ENCODE data around the gene ZNF727.
A peak's percentile ranks its signal among the peaks of the same experiment; 100 is the strongest.
"Not testable (repeated sequence)": the region's sequence is repeated elsewhere in the genome, so short reads cannot be mapped to it uniquely, and the experiment has no call there.

Gene ZNF727

DNA sequence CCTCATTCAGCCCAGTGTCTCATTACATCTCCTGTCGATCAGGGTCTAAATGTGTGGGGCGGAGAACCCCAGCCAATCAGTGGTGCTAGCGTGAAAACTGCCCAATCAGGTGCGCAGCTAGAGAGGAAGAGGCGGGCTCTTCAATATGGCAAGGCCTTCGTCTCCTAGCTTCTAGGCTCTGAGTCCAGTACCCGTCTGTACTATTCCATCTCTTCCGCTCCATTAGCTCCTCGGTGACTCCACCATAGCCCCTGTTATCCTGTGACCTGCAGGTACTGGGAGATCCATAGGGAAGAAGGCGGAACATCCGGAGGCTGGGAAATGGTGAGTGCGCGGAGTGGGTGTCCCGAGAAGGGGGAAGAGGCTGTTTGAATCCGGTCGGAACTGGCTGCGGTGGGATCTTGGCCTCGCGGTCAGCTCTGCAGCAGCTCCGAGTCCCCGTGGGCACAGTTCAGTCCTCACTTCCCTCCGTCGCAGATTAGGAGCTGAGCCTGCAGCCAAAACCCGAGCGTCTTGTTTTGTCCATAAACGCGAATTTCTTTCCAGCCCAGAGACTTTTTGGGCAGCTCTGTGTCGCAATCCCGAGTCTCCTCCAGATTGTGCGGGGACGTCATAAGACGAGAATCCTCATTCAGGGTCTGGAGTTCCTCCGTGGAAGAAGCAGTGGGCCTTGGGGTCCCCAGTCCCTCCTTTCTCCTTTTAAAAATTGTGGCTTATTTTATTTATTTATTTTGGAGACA, at the start of gene ZNF727:
Gene ZNF727, plus strand, starts transcription at position 134 of the 740 bp plus-strand sequence. Its CDS starts 188 bp downstream, at position 322.
- no peak for DNase-seq (ENCODE audit: low read depth in 2 of 2)
- TF ChIP-seq, protein P1, sequence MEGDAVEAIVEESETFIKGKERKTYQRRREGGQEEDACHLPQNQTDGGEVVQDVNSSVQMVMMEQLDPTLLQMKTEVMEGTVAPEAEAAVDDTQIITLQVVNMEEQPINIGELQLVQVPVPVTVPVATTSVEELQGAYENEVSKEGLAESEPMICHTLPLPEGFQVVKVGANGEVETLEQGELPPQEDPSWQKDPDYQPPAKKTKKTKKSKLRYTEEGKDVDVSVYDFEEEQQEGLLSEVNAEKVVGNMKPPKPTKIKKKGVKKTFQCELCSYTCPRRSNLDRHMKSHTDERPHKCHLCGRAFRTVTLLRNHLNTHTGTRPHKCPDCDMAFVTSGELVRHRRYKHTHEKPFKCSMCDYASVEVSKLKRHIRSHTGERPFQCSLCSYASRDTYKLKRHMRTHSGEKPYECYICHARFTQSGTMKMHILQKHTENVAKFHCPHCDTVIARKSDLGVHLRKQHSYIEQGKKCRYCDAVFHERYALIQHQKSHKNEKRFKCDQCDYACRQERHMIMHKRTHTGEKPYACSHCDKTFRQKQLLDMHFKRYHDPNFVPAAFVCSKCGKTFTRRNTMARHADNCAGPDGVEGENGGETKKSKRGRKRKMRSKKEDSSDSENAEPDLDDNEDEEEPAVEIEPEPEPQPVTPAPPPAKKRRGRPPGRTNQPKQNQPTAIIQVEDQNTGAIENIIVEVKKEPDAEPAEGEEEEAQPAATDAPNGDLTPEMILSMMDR (IDR thresholded peaks at IDR 0.05; ENCODE audit: low read depth, low read length): no peak
- H3K4me3 ChIP-seq (replicated peaks in 1 of 2; ENCODE audit: low read depth in 2 of 2, low read length in 2 of 2): no peak within 1 kb of the TSS

DNA sequence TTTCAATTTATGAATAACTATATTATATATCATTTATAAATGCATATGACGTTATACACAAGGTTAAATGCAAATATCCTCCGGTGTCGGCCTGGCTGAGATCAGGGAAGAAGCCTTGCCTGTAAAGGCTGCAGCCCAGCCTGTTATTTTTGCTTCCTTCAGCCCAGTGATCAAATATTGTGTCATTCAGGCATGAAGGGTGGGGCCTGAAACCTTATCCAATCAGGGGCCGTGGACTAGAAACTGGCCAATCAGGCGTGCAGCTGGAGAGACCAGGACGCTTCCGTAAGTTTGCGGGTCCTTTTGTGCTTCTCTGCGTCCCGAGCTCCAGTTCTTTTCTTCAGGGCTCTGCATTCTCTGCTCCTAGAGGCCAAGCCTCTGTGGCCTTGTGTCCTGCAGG, 46.7 kb upstream of the ZNF727 start, which contains the start of gene ZNF722:
Gene ZNF722, plus strand, starts transcription at position 301 of the 400 bp plus-strand sequence. CDS start 113 bp downstream, outside the sequence.
- no peak for DNase-seq (ENCODE audit: low read depth in 2 of 2)
- no peak within 1 kb of the TSS for H3K4me3 ChIP-seq (replicated peaks in 1 of 2; ENCODE audit: low read depth in 2 of 2, low read length in 2 of 2)
- TF ChIP-seq, protein P1 (IDR thresholded peaks at IDR 0.05; ENCODE audit: low read depth, low read length): no peak

DNA sequence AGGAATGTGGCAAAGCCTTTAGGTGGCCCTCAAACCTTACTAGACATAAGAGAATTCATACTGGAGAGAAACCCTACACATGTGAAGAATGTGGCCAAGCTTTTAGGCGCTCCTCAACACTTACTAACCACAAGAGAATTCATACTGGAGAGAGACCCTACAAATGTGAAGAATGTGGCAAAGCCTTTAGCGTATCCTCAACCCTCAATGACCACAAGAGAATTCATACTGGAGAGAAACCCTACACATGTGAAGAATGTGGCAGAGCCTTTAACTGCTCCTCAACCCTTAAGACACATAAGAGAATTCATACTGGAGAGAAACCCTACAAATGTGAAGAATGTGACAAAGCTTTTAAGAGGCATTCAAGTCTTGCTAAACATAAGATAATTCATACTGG, 29.7 kb upstream of the ZNF727 start:
- H3K4me3 ChIP-seq (replicated peaks in 1 of 2; ENCODE audit: low read depth in 2 of 2, low read length in 2 of 2); DNase-seq (ENCODE audit: low read depth in 2 of 2): not testable (repeated sequence)

DNA sequence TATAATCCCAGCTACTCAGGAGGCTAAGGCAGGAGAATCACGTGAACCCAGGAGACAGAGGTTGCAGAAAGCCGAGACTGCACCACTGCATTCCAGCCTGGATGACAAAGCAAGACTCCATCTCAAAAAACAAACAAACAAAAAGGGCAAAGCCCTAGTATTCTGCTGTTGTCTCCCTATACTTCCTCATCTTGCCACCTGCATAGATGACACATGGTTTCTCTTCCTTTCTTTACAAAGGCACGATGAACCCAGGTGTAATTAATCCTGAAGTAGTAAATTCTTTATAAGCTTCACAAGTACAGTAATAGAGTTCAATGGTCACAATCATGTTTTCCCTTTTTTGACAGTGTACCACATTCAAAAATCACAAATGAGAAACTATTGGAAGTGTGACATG, 9.8 kb upstream of the ZNF727 start:
- TF ChIP-seq, protein P1 (IDR thresholded peaks at IDR 0.05; ENCODE audit: low read depth, low read length): no peak
- H3K4me3 ChIP-seq (replicated peaks in 1 of 2; ENCODE audit: low read depth in 2 of 2, low read length in 2 of 2): no peak overlapping the region
- DNase-seq (ENCODE audit: low read depth in 2 of 2): no peak

DNA sequence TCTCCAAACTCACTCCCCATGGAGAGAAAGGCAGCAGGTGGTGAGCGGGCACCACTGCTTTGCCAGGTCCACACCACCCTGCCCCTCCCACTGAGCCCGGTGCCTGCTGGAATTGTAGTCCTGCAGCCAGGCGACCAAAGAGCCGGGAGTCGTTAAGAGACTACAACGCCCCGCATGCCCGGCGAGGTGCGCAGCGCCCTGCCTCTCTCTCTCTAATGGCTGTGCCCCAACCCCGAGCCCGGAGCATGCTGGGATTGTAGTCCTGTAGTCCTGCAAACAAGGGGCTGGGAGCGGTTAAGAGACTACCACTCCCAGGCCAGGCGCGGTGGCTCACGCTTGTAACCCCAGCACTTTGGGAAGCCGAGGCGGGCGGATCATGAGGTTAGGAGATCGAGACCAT, 8.1 kb upstream of the ZNF727 start:
- TF ChIP-seq, protein P1 (IDR thresholded peaks at IDR 0.05; ENCODE audit: low read depth, low read length): no peak

DNA sequence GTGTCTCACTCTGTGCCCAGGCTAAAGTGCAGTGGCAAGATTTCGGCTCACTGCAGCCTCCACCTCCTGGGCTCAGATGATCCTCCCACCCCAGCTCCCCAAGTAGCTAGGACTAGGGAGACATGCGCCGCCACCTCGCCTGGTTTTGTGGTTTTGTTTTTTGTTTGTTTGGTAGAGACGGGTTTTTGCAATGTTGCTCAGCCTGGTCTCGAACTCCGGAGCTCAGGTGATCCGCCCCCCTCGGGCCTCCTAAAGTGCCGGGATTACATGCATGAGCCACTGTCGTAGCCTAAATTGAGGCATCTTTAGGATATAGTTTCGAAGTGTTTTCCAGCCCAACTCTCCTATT, 781 bp downstream of the ZNF727 start:
- DNase-seq (ENCODE audit: low read depth in 2 of 2): no peak
- TF ChIP-seq, protein P1 (IDR thresholded peaks at IDR 0.05; ENCODE audit: low read depth, low read length): no peak
- no peak overlapping the region for H3K4me3 ChIP-seq (replicated peaks in 1 of 2; ENCODE audit: low read depth in 2 of 2, low read length in 2 of 2)

More for the DNA sequence above, 8.1 kb upstream of the ZNF727 start:
- no peak overlapping the region for H3K4me3 ChIP-seq (replicated peaks in 1 of 2; ENCODE audit: low read depth in 2 of 2, low read length in 2 of 2)
- no peak for DNase-seq (ENCODE audit: low read depth in 2 of 2)

DNA sequence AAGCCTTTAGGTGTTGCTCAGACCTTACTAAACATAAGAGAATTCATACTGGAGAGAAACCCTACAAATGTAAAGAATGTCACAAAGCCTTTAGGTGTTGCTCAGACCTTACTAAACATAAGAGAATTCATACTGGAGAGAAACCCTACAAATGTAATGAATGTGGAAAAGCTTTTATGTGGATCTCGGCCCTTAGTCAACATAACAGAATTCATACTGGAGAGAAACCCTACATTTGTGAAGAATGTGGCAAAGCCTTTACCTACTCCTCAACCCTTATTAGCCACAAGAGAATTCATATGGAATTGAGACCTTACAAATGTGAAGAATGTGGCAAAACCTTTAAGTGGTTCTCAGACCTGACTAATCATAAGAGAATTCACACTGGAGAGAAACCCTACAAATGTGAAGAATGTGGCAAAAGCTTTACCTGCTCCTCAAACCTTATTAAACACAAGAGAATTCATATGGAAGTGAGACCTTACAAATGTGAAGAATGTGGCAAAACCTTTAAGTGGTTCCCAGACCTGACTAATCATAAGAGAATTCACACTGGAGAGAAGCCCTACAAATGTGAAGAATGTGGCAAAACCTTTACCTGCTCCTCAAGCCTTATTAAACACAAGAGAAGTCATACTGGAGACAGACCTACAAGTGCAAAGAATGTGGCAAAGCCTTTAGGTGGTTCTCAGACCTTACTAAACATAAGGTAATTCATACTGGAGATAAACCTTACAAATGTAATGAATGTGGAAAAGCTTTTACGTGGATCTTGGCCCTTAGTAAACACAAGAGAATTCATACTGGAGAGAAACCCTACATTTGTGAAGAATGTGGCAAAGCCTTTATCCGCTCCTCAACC, 32.8 kb downstream of the ZNF727 start:
- DNase-seq (ENCODE audit: low read depth in 2 of 2): peak in 1 of 2 donors; percentile 0
- not testable (repeated sequence) for H3K4me3 ChIP-seq (replicated peaks in 1 of 2; ENCODE audit: low read depth in 2 of 2, low read length in 2 of 2)
